Right lobe of liver (tissue), 6 donors: ENCODE data around the gene IFNA6. TPM values are rescaled to one million over a fixed set of nuclear protein-coding genes. Genes with fewer than 3 reads are reported as not detected.
"Not testable (repeated sequence)": the region's sequence is repeated elsewhere in the genome, so short reads cannot be mapped to it uniquely, and the experiment has no call there.

Source experiments
- ATAC-seq, 4 donors: fragments of 200-7000 bp; cut with Tn5 transposase; one replicate each; pipeline ENCODE4 v1.9.1; 2020; ENCODE audit warnings: mild to moderate bottlenecking in 4 of 4, moderate library complexity in 4 of 4
- DNase-seq, 3 donors: peaks; one replicate each; pipeline ENCODE4 v3.0.0-alpha.2; 2020
- H3K27ac ChIP-seq, 3 donors: fragments of 200-600 bp; one replicate each; pipeline ENCODE4 v1.8.0; 2022
- H3K27me3 ChIP-seq, 2 donors: fragments of 200-600 bp; one replicate each; pipeline ENCODE4 v1.8.0; 2022
- H3K36me3 ChIP-seq, 4 donors: fragments of 200-600 bp; sonication (generic) in 1 of 4; one replicate each; pipeline versions ENCODE4 v1.5.1 to v1.8.0; 2017 to 2022; ENCODE audit warnings: control low read depth in 1 of 4
- H3K4me1 ChIP-seq, 4 donors: fragments of 200-600 bp; sonication (generic) in 1 of 4; one replicate each; pipeline versions ENCODE4 v1.5.1 to v1.8.0; 2017 to 2022; ENCODE audit warnings: control low read depth in 1 of 4
- H3K4me3 ChIP-seq, 3 donors: fragments of 200-600 bp; one replicate each; pipeline ENCODE4 v1.8.0; 2022
- H3K9me3 ChIP-seq, 4 donors: fragments of 200-600 bp; sonication (generic) in 1 of 4; one replicate each; pipeline versions ENCODE4 v1.5.1 to v1.8.0; 2017 to 2022; ENCODE audit warnings: control low read depth in 1 of 4
- POLR2A ChIP-seq: fragments of 450-650 bp; IDR thresholded peaks from one replicate; pipeline ENCODE4 v1.6.1; 2017; ENCODE audit warnings: antibody characterized with exemption, mild to moderate bottlenecking
- WGBS: methylation state at CpG from one replicate; pipeline ENCODE4 v1.1.6; 2018; ENCODE audit warnings: low coverage, low lambda C conversion rate; ENCODE audit not compliant: insufficient coverage; ENCODE audit errors: missing lambda C conversion rate; 5-methylcytosine and 5-hydroxymethylcytosine counted together
- intact Hi-C, 2 donors: fragments of 100-400 bp; cut with DNase I; formaldehyde crosslinking; loops; one replicate each; pipeline versions ENCODE4 v1.11.2 to v1.14.1; 2022
- total RNA-seq, 6 experiments: library from RNA; depleted of rRNA in 2 of 6; stranded (reverse); fragments of >200 nt in 2 of 6; fragmentation: NEBNext Ultra II Directional in 3 of 6; extraction: Animal tissue kit (Norgen Biotek cat#: 25700) in 3 of 6; gene quantifications; one replicate each; pipeline versions ENCODE4 v1.1.0 to v1.2.4, GENCODE V29; 2016 to 2023
- TF ChIP-seq, protein P1 (sequence below), 4 donors: fragments of 200-600 bp in 3 of 4; fragments of 450-650 bp in 1 of 4; IDR thresholded peaks; one replicate each; pipeline versions ENCODE4 v1.5.1 to v1.8.0; 2016 to 2022; ENCODE audit warnings: antibody characterized with exemption in 4 of 4, mild to moderate bottlenecking in 2 of 4
- donor health status: DM: no; HTN: yes; CAD: no.
- donor health status: DM: no; HTN: no; CAD: no.
- donor health status: DM: no; HTN: no; CAD: no.
- donor health status: DM: no; HTN: yes; CAD: no.
- donor health status: DM: no; HTN: yes; CAD: no.

IFNA6 gene
- total RNA-seq, 6 experiments from 2014 or later: not detected

DNA sequence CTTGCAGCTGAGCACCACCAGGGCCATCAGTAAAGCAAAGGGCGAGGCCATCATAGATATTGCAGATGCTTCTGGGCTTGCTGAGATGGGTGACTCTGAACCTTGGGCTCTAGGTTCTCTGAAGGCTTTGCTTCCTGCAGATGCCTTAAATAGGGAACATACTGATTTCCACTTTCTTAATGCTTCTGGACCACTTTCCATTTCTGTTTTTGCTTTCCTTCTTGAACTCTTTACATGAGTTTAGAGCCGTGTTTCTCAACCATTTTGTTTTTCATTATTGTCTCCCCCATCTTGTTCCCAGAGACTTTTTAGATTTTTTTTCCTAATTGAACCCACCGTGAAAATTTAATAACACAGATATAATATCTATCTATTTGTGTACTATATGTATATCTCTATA, 17.3 kb upstream of the IFNA6 start, which contains the start of gene IFNA13:
IFNA13 (minus strand) TSS at position 101 of the 400 bp plus-strand sequence; CDS start at position 54, 47 bp downstream.
- Histone ChIP-seq H3K27ac (no peak within 1 kb of the TSS), H3K4me3 (no peak within 1 kb of the TSS), H3K4me1 (no peaks in the 10 kb centered on the region), H3K36me3 (no peaks in the 10 kb centered on the region), H3K9me3 (no peaks in the 10 kb centered on the region), H3K27me3 (no peaks in the 10 kb centered on the region)
- WGBS: 58% methylated on average over 2 of the region's 3 CpGs
- TF ChIP-seq POLR2A: no peak
- TF ChIP-seq, protein P1, sequence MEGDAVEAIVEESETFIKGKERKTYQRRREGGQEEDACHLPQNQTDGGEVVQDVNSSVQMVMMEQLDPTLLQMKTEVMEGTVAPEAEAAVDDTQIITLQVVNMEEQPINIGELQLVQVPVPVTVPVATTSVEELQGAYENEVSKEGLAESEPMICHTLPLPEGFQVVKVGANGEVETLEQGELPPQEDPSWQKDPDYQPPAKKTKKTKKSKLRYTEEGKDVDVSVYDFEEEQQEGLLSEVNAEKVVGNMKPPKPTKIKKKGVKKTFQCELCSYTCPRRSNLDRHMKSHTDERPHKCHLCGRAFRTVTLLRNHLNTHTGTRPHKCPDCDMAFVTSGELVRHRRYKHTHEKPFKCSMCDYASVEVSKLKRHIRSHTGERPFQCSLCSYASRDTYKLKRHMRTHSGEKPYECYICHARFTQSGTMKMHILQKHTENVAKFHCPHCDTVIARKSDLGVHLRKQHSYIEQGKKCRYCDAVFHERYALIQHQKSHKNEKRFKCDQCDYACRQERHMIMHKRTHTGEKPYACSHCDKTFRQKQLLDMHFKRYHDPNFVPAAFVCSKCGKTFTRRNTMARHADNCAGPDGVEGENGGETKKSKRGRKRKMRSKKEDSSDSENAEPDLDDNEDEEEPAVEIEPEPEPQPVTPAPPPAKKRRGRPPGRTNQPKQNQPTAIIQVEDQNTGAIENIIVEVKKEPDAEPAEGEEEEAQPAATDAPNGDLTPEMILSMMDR (IDR thresholded peaks at IDR 0.05): no peak
- ATAC-seq (no peak), DNase-seq (no peak)
- intact Hi-C loops: no loop called here

GRCh38 chr9:21367169-21367568, 16.5 kb upstream of the IFNA6 start:
- ATAC-seq, H3K27ac ChIP-seq, H3K27me3 ChIP-seq, H3K36me3 ChIP-seq, H3K4me3 ChIP-seq, DNase-seq, H3K4me1 ChIP-seq, H3K9me3 ChIP-seq, intact Hi-C loops: not testable (repeated sequence)
- 94% methylated on average over 1 of the region's 2 CpGs for WGBS

GRCh38 chr9:21362287-21362686, 11.6 kb upstream of the IFNA6 start:
- ATAC-seq (no peak), DNase-seq (no peak)
- intact Hi-C loops: no loop called here
- Histone ChIP-seq H3K27ac (no peak overlapping the region), H3K36me3 (no peaks in the 10 kb centered on the region), H3K4me1 (no peaks in the 10 kb centered on the region), H3K4me3 (no peak overlapping the region), H3K9me3 (no peaks in the 10 kb centered on the region), H3K27me3 (no peaks in the 10 kb centered on the region)
- no peak for TF ChIP-seq POLR2A
- TF ChIP-seq, protein P1 (IDR thresholded peaks at IDR 0.05): no peak
- 67% methylated on average over 6 of the region's 8 CpGs for WGBS

GRCh38 chr9:21357479-21358460, 7.1 kb upstream of the IFNA6 start:
- no peaks in the 10 kb centered on the region for H3K9me3 ChIP-seq
- H3K4me3 ChIP-seq: no peak overlapping the region
- DNase-seq (no peak), ATAC-seq (peak in 1 of 4 donors; percentile 43)
- intact Hi-C loops: no loop called here
- no peak for TF ChIP-seq POLR2A
- TF ChIP-seq, protein P1 (IDR thresholded peaks at IDR 0.05): no peak
- WGBS: 40% methylated on average over 7 of the region's 7 CpGs
- no peaks in the 10 kb centered on the region for H3K27me3 ChIP-seq
- no peak overlapping the region for H3K27ac ChIP-seq
- no peaks in the 10 kb centered on the region for H3K36me3 ChIP-seq
- no peaks in the 10 kb centered on the region for H3K4me1 ChIP-seq

DNA sequence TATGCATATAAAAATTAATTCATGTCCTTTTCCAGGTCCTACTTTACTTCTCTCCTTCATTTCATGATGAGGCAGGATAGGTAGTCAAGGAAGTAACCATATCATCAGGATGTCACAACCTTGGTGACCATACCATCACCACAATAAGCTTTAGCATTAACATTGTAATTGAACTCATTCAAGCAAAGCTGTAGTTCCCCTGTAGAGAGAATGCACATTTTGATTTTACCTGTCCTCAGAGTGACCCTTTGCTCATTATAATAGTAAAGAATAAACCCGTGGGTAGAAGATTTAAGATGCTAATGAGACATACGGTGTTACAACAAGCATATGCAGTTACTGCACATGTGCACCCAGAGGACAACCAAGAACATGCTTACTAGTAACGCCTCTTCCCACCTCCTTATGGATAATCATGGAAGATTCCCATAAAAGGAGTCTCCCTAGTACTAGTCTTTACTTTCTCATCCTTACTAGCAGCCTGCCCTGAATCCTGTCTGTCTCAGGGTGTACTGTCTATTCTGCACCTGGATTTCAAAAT, 2.2 kb downstream of the IFNA6 start:
- Histone ChIP-seq H3K4me3 (no peak overlapping the region), H3K27ac (no peak overlapping the region), H3K36me3 (no peaks in the 10 kb centered on the region), H3K4me1 (no peaks in the 10 kb centered on the region), H3K27me3 (no peaks in the 10 kb centered on the region), H3K9me3 (no peaks in the 10 kb centered on the region)
- intact Hi-C loops: no loop called here
- 47% methylated on average over 3 of the region's 3 CpGs for WGBS
- no peak for TF ChIP-seq POLR2A
- TF ChIP-seq, protein P1 (IDR thresholded peaks at IDR 0.05): no peak
- ATAC-seq: no peak
- no peak for DNase-seq
